MCF 10A (cell line): ENCODE measurements around the gene CCDC33. TPM values are rescaled to one million over a fixed set of nuclear protein-coding genes. Genes with fewer than 3 reads are reported as not detected.

Source experiments
- BruUV-seq: library from RNA; stranded (reverse); fragments of 400-500 nt; replicated peaks from 2 replicates; lab custom pipeline; 2021; lab: Mats Ljungman, UMichigan
- CTCF ChIA-PET: fragments of 300-600 bp; sonication (Branson Sonifier 250); formaldehyde crosslinking; extraction: SDS; loops from one replicate; lab custom pipeline; 2021; ENCODE audit warnings: antibody characterized with exemption, inconsistent platforms; lab: Yijun Ruan, JAX
- POLR2A ChIA-PET: fragments of 300-600, 350-650 bp; sonication (Branson Sonifier 250); formaldehyde crosslinking; extraction: SDS; loops from one replicate; lab custom pipeline; 2020; ENCODE audit warnings: antibody characterized with exemption, inconsistent platforms; lab: Yijun Ruan, JAX
- DNase-seq: peaks from one replicate; pipeline ENCODE4 v3.0.0-alpha.2; 2018; ENCODE audit not compliant: unreplicated experiment
- H3K27ac Mint-ChIP-seq: one replicate; pipeline ENCODE4 v1.8.0; 2022; ENCODE audit warnings: mild to moderate bottlenecking, low read depth, mixed read lengths; ENCODE audit not compliant: unreplicated experiment
- H3K27me3 Mint-ChIP-seq: one replicate; pipeline ENCODE4 v1.8.0; 2022; ENCODE audit warnings: mixed read lengths; ENCODE audit not compliant: insufficient read depth, unreplicated experiment
- H3K36me3 Mint-ChIP-seq: one replicate; pipeline ENCODE4 v1.8.0; 2022; ENCODE audit warnings: mild to moderate bottlenecking, moderate library complexity, mixed read lengths; ENCODE audit not compliant: insufficient read depth, unreplicated experiment
- H3K4me1 Mint-ChIP-seq: one replicate; pipeline ENCODE4 v1.8.0; 2022; ENCODE audit warnings: mixed read lengths; ENCODE audit not compliant: insufficient read depth, unreplicated experiment
- H3K4me3 Mint-ChIP-seq: one replicate; pipeline ENCODE4 v1.8.0; 2022; ENCODE audit warnings: mild to moderate bottlenecking, moderate library complexity, mixed read lengths; ENCODE audit not compliant: unreplicated experiment
- H3K9me3 Mint-ChIP-seq: one replicate; pipeline ENCODE4 v1.8.0; 2022; ENCODE audit warnings: mixed read lengths; ENCODE audit not compliant: unreplicated experiment
- intact Hi-C: fragments of 100-400 bp; cut with micrococcal nuclease; formaldehyde crosslinking; loops from 2 replicates; pipeline ENCODE4 v1.14.1; 2022
- total RNA-seq: library from RNA; stranded (reverse); gene quantifications from 2 replicates; pipeline ENCODE4 v1.2.3, GENCODE V29; 2022
- TF ChIP-seq, protein P1 (sequence below): fragments of 200-600 bp; IDR thresholded peaks from one replicate; pipeline ENCODE4 v1.8.0; 2022; ENCODE audit warnings: antibody characterized with exemption, mild to moderate bottlenecking; ENCODE audit not compliant: unreplicated experiment

Gene CCDC33
- total RNA-seq, 1 experiment from 2014 or later = not detected

DNA sequence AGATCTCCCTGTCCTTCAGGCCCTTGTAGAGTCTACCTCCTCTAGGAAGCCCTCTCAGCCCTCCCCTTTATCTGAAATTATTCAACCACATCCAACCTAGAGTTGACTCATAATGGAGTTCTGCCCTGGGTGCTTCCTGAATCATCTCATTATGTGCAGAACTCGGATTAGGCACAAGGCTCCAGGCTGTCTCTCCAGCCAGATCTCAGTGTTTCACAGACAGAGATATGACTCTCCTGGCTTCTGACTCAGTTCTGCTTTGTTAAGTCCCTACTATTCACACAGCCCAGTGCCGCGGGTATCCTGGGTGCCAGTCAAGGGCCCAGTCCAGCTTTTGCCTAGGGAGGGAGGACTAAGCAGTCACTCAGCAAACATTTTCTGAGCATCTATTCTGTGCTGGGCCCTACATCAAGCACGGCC, 42.8 kb upstream of the CCDC33 start:
- CTCF ChIA-PET = interaction anchor here (1.2 to 1.7 kb wide), 2 partner anchors 10 to 140 kb away, joined by 5 to 6 read pairs; partner anchors contain the start of gene STRA6
- TF ChIP-seq, protein P1, sequence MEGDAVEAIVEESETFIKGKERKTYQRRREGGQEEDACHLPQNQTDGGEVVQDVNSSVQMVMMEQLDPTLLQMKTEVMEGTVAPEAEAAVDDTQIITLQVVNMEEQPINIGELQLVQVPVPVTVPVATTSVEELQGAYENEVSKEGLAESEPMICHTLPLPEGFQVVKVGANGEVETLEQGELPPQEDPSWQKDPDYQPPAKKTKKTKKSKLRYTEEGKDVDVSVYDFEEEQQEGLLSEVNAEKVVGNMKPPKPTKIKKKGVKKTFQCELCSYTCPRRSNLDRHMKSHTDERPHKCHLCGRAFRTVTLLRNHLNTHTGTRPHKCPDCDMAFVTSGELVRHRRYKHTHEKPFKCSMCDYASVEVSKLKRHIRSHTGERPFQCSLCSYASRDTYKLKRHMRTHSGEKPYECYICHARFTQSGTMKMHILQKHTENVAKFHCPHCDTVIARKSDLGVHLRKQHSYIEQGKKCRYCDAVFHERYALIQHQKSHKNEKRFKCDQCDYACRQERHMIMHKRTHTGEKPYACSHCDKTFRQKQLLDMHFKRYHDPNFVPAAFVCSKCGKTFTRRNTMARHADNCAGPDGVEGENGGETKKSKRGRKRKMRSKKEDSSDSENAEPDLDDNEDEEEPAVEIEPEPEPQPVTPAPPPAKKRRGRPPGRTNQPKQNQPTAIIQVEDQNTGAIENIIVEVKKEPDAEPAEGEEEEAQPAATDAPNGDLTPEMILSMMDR = no peak
- Mint-ChIP-seq H3K4me3 (no peak overlapping the region), H3K36me3 (no peaks in the 10 kb centered on the region), H3K27me3 (no peaks in the 10 kb centered on the region), H3K27ac (no peak overlapping the region), H3K4me1 (peaks cover 8% of the 10 kb centered on the region), H3K9me3 (no peaks in the 10 kb centered on the region)
- BruUV-seq = no TSS peak
- DNase-seq = peak; percentile 90
- intact Hi-C loops = loop anchor here (2.0 kb wide), 1 partner anchor 15 kb away; no protein-coding TSS in a partner anchor
- POLR2A ChIA-PET = no interaction called here

DNA sequence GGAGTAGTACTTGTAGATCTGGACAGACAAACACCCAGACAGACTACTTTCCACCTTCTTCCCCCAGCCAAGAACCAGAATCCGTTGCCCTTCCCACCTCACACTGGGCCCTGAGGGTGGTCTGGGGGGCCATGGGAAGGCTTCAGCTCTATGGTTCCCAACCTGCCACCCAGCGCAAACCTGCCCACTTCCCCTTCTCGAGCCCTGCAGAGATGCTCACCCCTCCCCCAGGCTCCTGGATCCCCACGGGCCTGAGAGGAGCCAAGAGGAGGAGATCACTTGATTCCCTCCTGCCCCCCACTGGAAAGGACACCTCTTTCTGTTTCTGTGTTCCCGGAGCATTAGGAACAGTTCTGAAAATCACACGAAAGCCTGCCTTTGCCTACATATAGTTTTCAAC, 42.2 kb upstream of the CCDC33 start:
- no peak overlapping the region for H3K27ac Mint-ChIP-seq
- TF ChIP-seq, protein P1 = no peak
- peaks cover 8% of the 10 kb centered on the region for H3K4me1 Mint-ChIP-seq
- no peaks in the 10 kb centered on the region for H3K27me3 Mint-ChIP-seq
- no peaks in the 10 kb centered on the region for H3K36me3 Mint-ChIP-seq
- POLR2A ChIA-PET = no interaction called here
- BruUV-seq = no TSS peak
- CTCF ChIA-PET = interaction anchor here (0.7 to 1.7 kb wide), 3 partner anchors 10 to 1217 kb away, joined by 3 to 6 read pairs (median 5); partner anchors contain the start of gene STRA6
- intact Hi-C loops = loop anchor here (2.0 kb wide), 1 partner anchor 15 kb away; no protein-coding TSS in a partner anchor
- H3K9me3 Mint-ChIP-seq = no peaks in the 10 kb centered on the region
- no peak for DNase-seq
- H3K4me3 Mint-ChIP-seq = no peak overlapping the region

DNA sequence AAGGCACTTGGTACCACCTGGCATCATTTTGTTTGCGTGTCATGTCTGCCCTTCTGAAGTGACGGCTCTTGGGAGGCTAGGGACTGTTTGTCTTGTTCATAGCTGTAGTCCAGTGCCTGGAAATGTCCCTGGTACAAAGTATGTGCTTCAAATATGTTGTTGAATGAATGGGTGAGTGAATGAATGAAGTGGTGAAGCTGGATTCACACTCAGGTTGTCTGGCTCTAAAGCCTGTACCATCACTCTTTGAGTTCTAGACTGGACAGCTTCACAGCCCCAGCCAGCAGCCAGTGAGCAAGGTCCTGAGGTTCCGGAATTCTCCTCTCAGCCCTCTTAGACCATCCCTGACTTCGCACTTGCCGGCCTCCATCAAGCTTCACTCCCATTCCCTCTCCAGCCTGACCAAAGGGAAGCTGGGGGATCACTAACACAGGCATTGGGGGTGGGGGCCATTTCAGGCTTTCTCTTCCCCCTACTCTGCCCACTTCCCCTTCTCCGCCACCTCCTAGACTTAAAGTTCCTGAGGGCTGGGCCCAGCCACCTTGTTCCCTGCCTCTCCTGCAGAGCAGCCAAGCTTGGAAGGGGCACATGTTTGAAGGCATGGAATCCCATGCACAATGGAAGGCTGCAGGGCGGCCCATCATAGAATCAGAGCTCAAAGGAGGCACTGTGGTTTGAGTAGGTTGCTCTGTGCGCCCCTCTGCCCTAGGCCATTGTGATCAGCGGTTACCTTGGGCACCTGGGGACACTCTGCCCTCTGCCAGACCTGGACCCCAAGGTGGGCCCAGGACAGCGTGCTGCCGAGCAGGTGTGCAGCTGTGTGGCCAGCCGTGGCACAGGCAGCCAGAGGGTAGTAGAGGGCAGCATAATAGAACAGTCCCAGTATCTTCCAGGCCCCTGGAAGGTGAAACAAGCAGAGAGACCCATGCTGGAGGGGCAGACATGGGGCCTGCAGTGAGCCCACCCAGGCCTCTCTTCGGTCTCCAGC, 41.3 kb upstream of the CCDC33 start:
- Mint-ChIP-seq H3K27me3 (no peaks in the 10 kb centered on the region), H3K9me3 (no peaks in the 10 kb centered on the region), H3K4me3 (no peak overlapping the region), H3K27ac (no peak overlapping the region), H3K4me1 (peaks cover 13% of the 10 kb centered on the region), H3K36me3 (no peaks in the 10 kb centered on the region)
- ChIA-PET POLR2A (interaction anchor here (0.5 kb wide), 1 partner anchor 260 kb away, joined by 3 read pairs; no protein-coding TSS in a partner anchor), CTCF (interaction anchor here (0.6 to 1.7 kb wide), 4 partner anchors 9 to 287 kb away, joined by 3 to 6 read pairs (median 4); partner anchors contain the start of gene STRA6)
- BruUV-seq = no TSS peak
- no peak for DNase-seq
- intact Hi-C loops = no loop called here
- TF ChIP-seq, protein P1 = no peak

DNA sequence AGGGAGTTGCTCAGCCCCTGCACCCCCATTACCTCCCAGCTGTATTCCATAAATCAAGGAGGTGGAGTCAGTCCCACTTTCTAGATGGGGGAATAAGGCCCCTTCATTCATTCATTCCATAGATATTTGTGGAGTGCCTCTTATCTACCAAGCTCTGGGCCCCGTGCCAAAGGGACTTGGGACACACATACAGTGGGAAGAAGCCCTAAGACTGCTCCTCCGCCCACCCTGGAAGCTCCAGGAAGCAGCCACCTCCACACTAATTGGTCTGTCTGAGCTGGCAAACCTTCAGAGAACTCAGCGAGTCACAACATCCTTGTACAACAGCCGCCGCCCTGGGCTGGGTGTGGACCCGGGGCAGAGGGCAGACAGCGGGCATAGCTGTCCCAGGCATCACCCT, 40.0 kb upstream of the CCDC33 start:
- H3K9me3 Mint-ChIP-seq = no peaks in the 10 kb centered on the region
- intact Hi-C loops = no loop called here
- CTCF ChIA-PET = no interaction called here
- no TSS peak for BruUV-seq
- POLR2A ChIA-PET = no interaction called here
- no peak overlapping the region for H3K4me3 Mint-ChIP-seq
- TF ChIP-seq, protein P1 = no peak
- H3K36me3 Mint-ChIP-seq = no peaks in the 10 kb centered on the region
- H3K4me1 Mint-ChIP-seq = peaks cover 26% of the 10 kb centered on the region
- no peak overlapping the region for H3K27ac Mint-ChIP-seq
- H3K27me3 Mint-ChIP-seq = no peaks in the 10 kb centered on the region
- DNase-seq = peak; percentile 83
